Body of pancreas (tissue), 4 donors: Measurements from ENCODE around the gene WNT6.

Experiments used
- POLR2A ChIP-seq, 3 donors: fragments of 450-650 bp; IDR thresholded peaks; one replicate each; pipeline ENCODE4 v1.6.1; 2016; ENCODE audit warnings: antibody characterized with exemption in 3 of 3, mild to moderate bottlenecking in 2 of 3
- TF ChIP-seq, protein P1 (sequence below), 7 experiments: fragments of 450-650 bp in 4 of 7; fragments of 200-600 bp in 3 of 7; sonication (generic) in 3 of 7; IDR thresholded peaks; one replicate each; pipeline ENCODE4 v1.5.1; 2016 to 2019; ENCODE audit warnings: antibody characterized with exemption in 7 of 7

DNA sequence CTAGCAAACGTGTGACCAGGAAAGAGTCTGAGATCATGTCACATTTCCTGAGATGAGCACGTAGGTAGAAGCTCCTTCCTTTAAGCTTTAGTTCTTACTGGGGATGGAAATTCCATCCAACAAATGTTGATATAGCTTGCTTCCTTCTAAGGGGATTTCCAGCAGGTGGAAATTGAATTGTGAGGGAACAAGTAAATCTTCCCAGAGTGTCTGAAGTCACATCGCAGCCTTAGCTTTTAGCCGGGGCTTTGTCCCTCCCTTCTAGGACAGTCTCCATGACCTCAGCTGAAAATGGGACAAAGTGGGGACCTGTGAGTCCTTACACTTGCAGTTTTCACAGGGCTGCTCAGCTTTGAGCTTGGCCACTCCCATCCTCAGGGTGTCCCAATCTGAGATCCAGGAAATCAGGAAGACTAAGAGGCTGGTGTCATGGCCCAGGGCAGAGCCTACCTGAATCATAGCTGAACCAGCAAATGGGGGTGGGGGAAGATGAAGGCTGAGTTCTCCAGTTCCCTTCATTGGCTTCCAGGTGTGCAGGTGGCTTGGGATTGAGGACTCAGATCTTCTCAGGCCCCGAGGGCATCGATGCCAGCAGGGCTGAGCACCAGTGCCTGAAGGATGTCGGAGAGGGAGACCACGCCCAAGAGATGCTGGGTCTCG lies 36.3 kb upstream of the WNT6 start:
- TF ChIP-seq, protein P1, sequence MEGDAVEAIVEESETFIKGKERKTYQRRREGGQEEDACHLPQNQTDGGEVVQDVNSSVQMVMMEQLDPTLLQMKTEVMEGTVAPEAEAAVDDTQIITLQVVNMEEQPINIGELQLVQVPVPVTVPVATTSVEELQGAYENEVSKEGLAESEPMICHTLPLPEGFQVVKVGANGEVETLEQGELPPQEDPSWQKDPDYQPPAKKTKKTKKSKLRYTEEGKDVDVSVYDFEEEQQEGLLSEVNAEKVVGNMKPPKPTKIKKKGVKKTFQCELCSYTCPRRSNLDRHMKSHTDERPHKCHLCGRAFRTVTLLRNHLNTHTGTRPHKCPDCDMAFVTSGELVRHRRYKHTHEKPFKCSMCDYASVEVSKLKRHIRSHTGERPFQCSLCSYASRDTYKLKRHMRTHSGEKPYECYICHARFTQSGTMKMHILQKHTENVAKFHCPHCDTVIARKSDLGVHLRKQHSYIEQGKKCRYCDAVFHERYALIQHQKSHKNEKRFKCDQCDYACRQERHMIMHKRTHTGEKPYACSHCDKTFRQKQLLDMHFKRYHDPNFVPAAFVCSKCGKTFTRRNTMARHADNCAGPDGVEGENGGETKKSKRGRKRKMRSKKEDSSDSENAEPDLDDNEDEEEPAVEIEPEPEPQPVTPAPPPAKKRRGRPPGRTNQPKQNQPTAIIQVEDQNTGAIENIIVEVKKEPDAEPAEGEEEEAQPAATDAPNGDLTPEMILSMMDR (IDR thresholded peaks at IDR 0.05): no peak
- TF ChIP-seq POLR2A (IDR thresholded peaks at IDR 0.05): no peak
